HL-60 (cell line): ENCODE data around the gene GDI2.

Source experiments
- GABPA ChIP-seq: IDR thresholded peaks from 2 replicates; pipeline ENCODE4 v1.6.1; 2012; ENCODE audit warnings: low read depth
- POLR2AphosphoS5 ChIP-seq: IDR thresholded peaks from 2 replicates; pipeline ENCODE4 v1.6.1; 2012; ENCODE audit warnings: low read depth
- TF ChIP-seq, protein P1 (sequence below): IDR thresholded peaks from one replicate; pipeline ENCODE4 v1.5.1; 2011; ENCODE audit warnings: low read length, control low read depth, inconsistent platforms; ENCODE audit not compliant: insufficient read depth
- TF ChIP-seq, protein P2 (sequence below): IDR thresholded peaks from 2 replicates; pipeline ENCODE4 v1.6.1; 2012; ENCODE audit warnings: low read depth; ENCODE audit not compliant: insufficient replicate concordance

DNA sequence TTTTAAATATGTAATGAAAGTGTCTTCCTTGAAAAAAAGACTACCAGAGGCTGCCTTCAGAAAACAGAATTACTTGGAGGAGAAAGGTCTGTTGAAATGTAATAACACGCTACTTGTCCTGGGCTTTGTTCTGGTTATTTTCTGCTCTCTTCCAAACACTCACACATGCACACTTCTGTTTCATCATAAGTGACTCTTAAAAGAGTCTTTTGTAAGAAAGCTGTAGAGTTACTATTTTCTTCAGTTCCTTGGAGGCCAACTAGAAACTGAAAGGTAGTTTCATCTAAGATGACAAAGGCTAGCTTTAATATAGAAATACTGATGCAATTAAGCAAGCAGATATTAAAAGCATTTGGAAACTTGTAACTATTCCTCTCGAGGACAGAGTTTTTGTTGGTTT lies 89.5 kb downstream of the GDI2 start:
- TF ChIP-seq, protein P1, sequence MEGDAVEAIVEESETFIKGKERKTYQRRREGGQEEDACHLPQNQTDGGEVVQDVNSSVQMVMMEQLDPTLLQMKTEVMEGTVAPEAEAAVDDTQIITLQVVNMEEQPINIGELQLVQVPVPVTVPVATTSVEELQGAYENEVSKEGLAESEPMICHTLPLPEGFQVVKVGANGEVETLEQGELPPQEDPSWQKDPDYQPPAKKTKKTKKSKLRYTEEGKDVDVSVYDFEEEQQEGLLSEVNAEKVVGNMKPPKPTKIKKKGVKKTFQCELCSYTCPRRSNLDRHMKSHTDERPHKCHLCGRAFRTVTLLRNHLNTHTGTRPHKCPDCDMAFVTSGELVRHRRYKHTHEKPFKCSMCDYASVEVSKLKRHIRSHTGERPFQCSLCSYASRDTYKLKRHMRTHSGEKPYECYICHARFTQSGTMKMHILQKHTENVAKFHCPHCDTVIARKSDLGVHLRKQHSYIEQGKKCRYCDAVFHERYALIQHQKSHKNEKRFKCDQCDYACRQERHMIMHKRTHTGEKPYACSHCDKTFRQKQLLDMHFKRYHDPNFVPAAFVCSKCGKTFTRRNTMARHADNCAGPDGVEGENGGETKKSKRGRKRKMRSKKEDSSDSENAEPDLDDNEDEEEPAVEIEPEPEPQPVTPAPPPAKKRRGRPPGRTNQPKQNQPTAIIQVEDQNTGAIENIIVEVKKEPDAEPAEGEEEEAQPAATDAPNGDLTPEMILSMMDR = no peak
- TF ChIP-seq POLR2AphosphoS5 = no peak
- no peak for TF ChIP-seq GABPA
- TF ChIP-seq, protein P2, sequence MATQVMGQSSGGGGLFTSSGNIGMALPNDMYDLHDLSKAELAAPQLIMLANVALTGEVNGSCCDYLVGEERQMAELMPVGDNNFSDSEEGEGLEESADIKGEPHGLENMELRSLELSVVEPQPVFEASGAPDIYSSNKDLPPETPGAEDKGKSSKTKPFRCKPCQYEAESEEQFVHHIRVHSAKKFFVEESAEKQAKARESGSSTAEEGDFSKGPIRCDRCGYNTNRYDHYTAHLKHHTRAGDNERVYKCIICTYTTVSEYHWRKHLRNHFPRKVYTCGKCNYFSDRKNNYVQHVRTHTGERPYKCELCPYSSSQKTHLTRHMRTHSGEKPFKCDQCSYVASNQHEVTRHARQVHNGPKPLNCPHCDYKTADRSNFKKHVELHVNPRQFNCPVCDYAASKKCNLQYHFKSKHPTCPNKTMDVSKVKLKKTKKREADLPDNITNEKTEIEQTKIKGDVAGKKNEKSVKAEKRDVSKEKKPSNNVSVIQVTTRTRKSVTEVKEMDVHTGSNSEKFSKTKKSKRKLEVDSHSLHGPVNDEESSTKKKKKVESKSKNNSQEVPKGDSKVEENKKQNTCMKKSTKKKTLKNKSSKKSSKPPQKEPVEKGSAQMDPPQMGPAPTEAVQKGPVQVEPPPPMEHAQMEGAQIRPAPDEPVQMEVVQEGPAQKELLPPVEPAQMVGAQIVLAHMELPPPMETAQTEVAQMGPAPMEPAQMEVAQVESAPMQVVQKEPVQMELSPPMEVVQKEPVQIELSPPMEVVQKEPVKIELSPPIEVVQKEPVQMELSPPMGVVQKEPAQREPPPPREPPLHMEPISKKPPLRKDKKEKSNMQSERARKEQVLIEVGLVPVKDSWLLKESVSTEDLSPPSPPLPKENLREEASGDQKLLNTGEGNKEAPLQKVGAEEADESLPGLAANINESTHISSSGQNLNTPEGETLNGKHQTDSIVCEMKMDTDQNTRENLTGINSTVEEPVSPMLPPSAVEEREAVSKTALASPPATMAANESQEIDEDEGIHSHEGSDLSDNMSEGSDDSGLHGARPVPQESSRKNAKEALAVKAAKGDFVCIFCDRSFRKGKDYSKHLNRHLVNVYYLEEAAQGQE = no peak
